C4-2B (cell line): ENCODE data around the gene MGRN1.

Experiments used
- ZFX ChIP-seq: fragments of 450-650 bp; IDR thresholded peaks from 2 replicates; pipeline ENCODE4 v1.6.1; 2017
- TF ChIP-seq, protein P1 (sequence below): fragments of 450-650 bp; conservative IDR thresholded peaks from 2 replicates; pipeline ENCODE4 v1.5.1; 2017; ENCODE audit warnings: mild to moderate bottlenecking

DNA sequence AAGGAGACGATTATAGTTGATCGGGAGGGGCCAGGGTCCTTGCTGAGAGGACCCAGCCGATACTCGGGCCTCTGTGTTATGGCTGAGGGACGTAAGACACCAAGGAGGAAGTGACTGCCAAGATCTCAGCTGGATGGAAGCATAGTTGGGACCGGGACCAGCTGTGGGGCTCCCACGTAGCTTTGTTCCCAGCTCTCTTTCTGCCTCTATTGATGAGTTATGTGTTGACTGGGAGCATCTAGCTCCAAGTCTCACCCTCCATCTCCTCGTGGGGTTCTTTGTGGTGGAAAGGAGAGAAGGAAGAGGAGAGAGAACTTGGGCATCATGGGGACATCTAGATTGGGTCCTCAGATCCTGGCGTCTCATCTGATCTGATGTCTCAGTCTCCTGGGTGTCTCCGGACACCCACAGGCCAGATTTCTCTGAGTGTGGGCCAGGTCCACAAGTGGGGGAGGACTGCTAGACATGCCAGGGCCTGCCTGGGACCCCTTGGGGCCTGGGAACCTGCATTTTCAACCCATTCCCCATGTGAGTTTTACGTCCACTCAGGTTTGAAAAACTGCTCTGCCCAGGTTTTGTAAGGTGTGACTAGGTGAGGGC, 1.0 kb downstream of the MGRN1 start:
- TF ChIP-seq, protein P1, sequence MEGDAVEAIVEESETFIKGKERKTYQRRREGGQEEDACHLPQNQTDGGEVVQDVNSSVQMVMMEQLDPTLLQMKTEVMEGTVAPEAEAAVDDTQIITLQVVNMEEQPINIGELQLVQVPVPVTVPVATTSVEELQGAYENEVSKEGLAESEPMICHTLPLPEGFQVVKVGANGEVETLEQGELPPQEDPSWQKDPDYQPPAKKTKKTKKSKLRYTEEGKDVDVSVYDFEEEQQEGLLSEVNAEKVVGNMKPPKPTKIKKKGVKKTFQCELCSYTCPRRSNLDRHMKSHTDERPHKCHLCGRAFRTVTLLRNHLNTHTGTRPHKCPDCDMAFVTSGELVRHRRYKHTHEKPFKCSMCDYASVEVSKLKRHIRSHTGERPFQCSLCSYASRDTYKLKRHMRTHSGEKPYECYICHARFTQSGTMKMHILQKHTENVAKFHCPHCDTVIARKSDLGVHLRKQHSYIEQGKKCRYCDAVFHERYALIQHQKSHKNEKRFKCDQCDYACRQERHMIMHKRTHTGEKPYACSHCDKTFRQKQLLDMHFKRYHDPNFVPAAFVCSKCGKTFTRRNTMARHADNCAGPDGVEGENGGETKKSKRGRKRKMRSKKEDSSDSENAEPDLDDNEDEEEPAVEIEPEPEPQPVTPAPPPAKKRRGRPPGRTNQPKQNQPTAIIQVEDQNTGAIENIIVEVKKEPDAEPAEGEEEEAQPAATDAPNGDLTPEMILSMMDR: no peak
- no peak for TF ChIP-seq ZFX
